Measurements from ENCODE around the gene NTRK3.

The NTRK3 gene

DNA sequence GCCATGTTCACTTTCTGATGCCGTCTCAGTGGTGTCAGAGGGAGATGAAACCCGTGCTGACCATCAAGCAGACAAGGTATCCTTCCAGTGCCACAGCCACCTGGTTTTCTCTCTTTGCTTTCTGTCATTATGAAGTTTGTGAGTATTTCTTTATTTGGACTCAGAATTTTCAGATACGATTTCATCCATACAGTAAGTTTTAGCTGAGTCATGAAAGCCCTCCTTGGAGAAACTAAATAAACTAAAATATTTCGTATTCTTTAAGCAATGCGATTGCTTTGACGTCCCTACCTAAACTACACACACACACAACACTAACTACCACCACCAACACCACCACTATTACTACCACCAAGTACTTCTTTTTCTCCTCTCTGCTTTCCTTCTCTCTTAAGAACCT lies 350.1 kb downstream of the NTRK3 start:
- TF ChIP-seq TAF1 (IDR thresholded peaks at IDR 0.05; ENCODE audit: borderline replicate concordance, insufficient read depth, low read length) = no peak
- TF ChIP-seq POLR2AphosphoS5 (IDR thresholded peaks at IDR 0.05; ENCODE audit: low read depth, low read length) = no peak
- TF ChIP-seq, protein P1, sequence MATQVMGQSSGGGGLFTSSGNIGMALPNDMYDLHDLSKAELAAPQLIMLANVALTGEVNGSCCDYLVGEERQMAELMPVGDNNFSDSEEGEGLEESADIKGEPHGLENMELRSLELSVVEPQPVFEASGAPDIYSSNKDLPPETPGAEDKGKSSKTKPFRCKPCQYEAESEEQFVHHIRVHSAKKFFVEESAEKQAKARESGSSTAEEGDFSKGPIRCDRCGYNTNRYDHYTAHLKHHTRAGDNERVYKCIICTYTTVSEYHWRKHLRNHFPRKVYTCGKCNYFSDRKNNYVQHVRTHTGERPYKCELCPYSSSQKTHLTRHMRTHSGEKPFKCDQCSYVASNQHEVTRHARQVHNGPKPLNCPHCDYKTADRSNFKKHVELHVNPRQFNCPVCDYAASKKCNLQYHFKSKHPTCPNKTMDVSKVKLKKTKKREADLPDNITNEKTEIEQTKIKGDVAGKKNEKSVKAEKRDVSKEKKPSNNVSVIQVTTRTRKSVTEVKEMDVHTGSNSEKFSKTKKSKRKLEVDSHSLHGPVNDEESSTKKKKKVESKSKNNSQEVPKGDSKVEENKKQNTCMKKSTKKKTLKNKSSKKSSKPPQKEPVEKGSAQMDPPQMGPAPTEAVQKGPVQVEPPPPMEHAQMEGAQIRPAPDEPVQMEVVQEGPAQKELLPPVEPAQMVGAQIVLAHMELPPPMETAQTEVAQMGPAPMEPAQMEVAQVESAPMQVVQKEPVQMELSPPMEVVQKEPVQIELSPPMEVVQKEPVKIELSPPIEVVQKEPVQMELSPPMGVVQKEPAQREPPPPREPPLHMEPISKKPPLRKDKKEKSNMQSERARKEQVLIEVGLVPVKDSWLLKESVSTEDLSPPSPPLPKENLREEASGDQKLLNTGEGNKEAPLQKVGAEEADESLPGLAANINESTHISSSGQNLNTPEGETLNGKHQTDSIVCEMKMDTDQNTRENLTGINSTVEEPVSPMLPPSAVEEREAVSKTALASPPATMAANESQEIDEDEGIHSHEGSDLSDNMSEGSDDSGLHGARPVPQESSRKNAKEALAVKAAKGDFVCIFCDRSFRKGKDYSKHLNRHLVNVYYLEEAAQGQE (IDR thresholded peaks at IDR 0.05; ENCODE audit: insufficient read depth in 1 of 2, low read depth in 2 of 2, low read length in 2 of 2) = no peak
- no peak for TF ChIP-seq SIN3A (IDR thresholded peaks at IDR 0.05; ENCODE audit: borderline replicate concordance, insufficient read depth, low read length)
- no peak for TF ChIP-seq FOXP2 (optimal IDR thresholded peaks at IDR 0.05; ENCODE audit: borderline replicate concordance, extremely low read depth, extremely low read length, insufficient read depth)

DNA sequence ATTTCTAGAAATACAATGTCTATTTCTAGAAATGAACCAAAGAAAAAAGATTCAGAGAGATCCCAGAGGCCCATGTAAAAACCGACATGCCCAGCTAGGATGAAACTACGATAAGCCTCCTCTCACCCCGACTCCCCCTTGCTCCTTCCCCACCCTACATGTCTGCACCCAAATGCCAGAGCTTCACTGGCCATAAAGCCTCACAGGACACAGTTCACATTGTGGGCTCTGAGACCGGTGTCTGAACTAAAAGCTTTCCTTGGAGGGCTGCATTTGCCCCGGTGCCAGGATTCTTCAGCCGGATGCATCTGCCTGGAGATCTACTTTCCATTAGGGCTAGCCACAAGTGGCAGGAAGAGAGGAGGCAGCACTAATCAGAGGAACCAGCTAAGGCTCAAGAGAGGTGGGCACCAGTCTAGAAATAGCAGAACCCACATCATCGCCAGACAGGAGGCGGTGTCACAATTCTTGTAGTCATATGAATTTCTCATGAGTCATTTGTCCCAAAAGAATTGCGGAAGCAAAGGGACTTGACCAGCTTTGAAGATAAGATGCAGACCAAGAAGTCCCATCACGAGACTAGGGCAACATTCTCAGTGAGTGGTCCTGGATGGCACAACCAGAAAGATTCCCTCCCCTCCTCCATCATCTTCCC lies 353.6 kb downstream of the NTRK3 start:
- no peak for TF ChIP-seq FOXP2 (optimal IDR thresholded peaks at IDR 0.05; ENCODE audit: borderline replicate concordance, extremely low read depth, extremely low read length, insufficient read depth)
- TF ChIP-seq, protein P1 (IDR thresholded peaks at IDR 0.05; ENCODE audit: insufficient read depth in 1 of 2, low read depth in 2 of 2, low read length in 2 of 2) = no peak

DNA sequence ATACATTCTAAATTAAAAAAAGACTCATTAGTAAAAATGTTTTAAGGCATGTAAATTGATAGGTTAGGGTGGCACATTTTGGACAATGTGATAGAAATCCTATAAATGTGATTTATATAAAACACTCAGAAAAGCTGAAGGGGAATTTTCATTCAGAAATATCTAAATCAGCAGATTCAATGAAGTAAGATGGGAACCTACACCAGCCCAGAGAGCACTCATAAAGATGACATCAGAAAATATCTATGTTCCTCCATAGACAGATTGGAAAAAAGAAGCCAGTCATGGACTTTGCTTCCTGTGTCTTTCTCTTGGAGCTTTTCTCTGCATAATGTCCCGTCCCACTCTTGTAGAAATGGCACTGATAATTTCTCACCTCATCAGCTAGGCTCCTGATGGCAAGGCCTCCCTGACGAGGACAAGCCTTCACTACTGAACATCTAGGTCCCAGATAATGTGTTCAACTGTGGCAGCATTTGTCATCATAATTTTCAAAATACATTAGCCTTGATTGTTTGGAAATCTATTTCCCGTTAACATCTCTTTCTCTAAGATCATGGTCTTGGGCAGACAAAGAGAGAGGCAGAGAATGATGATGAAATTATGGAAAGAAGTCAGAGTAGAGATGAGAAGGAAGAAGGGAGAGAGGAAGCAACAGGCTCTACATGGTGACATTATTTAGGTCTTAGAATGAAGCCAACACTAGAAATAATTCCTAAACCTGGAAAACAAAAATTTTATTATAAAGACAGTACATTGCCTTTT lies 354.4 kb downstream of the NTRK3 start:
- TF ChIP-seq SIN3A (IDR thresholded peaks at IDR 0.05; ENCODE audit: borderline replicate concordance, insufficient read depth, low read length) = no peak
- no peak for TF ChIP-seq TAF1 (IDR thresholded peaks at IDR 0.05; ENCODE audit: borderline replicate concordance, insufficient read depth, low read length)
- TF ChIP-seq FOXP2 (optimal IDR thresholded peaks at IDR 0.05; ENCODE audit: borderline replicate concordance, extremely low read depth, extremely low read length, insufficient read depth) = no peak
- TF ChIP-seq POLR2AphosphoS5 (IDR thresholded peaks at IDR 0.05; ENCODE audit: low read depth, low read length) = no peak
- TF ChIP-seq, protein P1 (IDR thresholded peaks at IDR 0.05; ENCODE audit: insufficient read depth in 1 of 2, low read depth in 2 of 2, low read length in 2 of 2) = no peak

DNA sequence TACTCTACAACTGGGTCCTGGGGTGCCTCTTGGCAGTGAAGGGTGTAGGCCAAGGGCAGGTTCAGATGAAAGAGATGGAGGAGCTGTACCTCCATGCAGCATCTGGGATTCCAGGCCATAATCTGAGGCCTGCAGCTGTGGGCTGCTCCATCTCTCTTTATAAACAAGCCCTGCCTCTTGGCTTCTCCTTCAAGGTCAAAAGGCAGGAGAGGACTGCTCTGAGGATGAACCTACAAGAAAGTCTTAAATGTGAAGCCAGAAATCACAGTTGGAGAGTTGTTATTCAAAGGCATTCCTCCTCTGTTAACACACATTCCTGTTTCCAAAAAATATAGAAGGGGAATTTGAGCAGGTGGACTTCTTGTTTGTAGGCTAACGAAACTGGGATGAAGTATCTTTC lies 355.5 kb downstream of the NTRK3 start:
- TF ChIP-seq POLR2AphosphoS5 (IDR thresholded peaks at IDR 0.05; ENCODE audit: low read depth, low read length) (no peak), FOXP2 (optimal IDR thresholded peaks at IDR 0.05; ENCODE audit: borderline replicate concordance, extremely low read depth, extremely low read length, insufficient read depth) (no peak), TAF1 (IDR thresholded peaks at IDR 0.05; ENCODE audit: borderline replicate concordance, insufficient read depth, low read length) (no peak), SIN3A (IDR thresholded peaks at IDR 0.05; ENCODE audit: borderline replicate concordance, insufficient read depth, low read length) (no peak)
- TF ChIP-seq, protein P1 (IDR thresholded peaks at IDR 0.05; ENCODE audit: insufficient read depth in 1 of 2, low read depth in 2 of 2, low read length in 2 of 2) = no peak

Data from PFSK-1 (cell line).